ENCODE results near the gene SND1. TPM values are rescaled to one million over a fixed set of nuclear protein-coding genes. Genes with fewer than 3 reads are reported as not detected.

The SND1 gene
- total RNA-seq, 2 donors from 2014 or later: 91.0 to 111 TPM

- Histone ChIP-seq H3K27ac (no peak overlapping the region), H3K4me3 (no peak overlapping the region), H3K4me1 (ENCODE audit: control insufficient read depth in 1 of 2, low read depth in 2 of 2) (peaks cover 25 to 42% of the 10 kb centered on the region in 2 donors), H3K36me3 (no peaks in the 10 kb centered on the region), H3K9me3 (no peaks in the 10 kb centered on the region), H3K27me3 (replicated peaks; ENCODE audit: insufficient read depth) (no peaks in the 10 kb centered on the region)
- DNase-seq (ENCODE audit: low spot score): no peak
- TF ChIP-seq CTCF (IDR thresholded peaks at IDR 0.05): no peak
- ATAC-seq (ENCODE audit: insufficient number of reproducible peaks, low FRiP score, low read depth): no peak
These were observed 235.1 kb downstream of the SND1 start for GRCh38 chr7:127887096-127887495.

- H3K4me3 ChIP-seq: no peak overlapping the region
- peaks cover 25 to 40% of the 10 kb centered on the region in 2 donors for H3K4me1 ChIP-seq (ENCODE audit: control insufficient read depth in 1 of 2, low read depth in 2 of 2)
- no peaks in the 10 kb centered on the region for H3K27me3 ChIP-seq (replicated peaks; ENCODE audit: insufficient read depth)
- TF ChIP-seq CTCF (IDR thresholded peaks at IDR 0.05): no peak
- H3K36me3 ChIP-seq: no peaks in the 10 kb centered on the region
- no peak overlapping the region for H3K27ac ChIP-seq
- DNase-seq (ENCODE audit: low spot score) (no peak), ATAC-seq (ENCODE audit: insufficient number of reproducible peaks, low FRiP score, low read depth) (no peak)
- H3K9me3 ChIP-seq: no peaks in the 10 kb centered on the region
These were observed 235.6 kb downstream of the SND1 start for GRCh38 chr7:127887631-127888030.

GRCh38 chr7:127888411-127888810 lies 236.4 kb downstream of the SND1 start:
- TF ChIP-seq CTCF (IDR thresholded peaks at IDR 0.05): no peak
- no peak for ATAC-seq (ENCODE audit: insufficient number of reproducible peaks, low FRiP score, low read depth)
- no peaks in the 10 kb centered on the region for H3K9me3 ChIP-seq

GRCh38 chr7:127888825-127889224 lies 236.8 kb downstream of the SND1 start:
- H3K4me1 ChIP-seq (ENCODE audit: control insufficient read depth in 1 of 2, low read depth in 2 of 2): peaks cover 22 to 28% of the 10 kb centered on the region in 2 donors
- H3K4me3 ChIP-seq: no peak overlapping the region
- no peaks in the 10 kb centered on the region for H3K9me3 ChIP-seq
- no peak for DNase-seq (ENCODE audit: low spot score)
- no peak overlapping the region for H3K27ac ChIP-seq
- ATAC-seq (ENCODE audit: insufficient number of reproducible peaks, low FRiP score, low read depth): no peak
- H3K27me3 ChIP-seq (replicated peaks; ENCODE audit: insufficient read depth): no peaks in the 10 kb centered on the region
- no peaks in the 10 kb centered on the region for H3K36me3 ChIP-seq
- no peak for TF ChIP-seq CTCF (IDR thresholded peaks at IDR 0.05)

More at GRCh38 chr7:127888411-127888810, 236.4 kb downstream of the SND1 start:
- Histone ChIP-seq H3K4me1 (ENCODE audit: control insufficient read depth in 1 of 2, low read depth in 2 of 2) (peaks cover 25 to 32% of the 10 kb centered on the region in 2 donors), H3K27me3 (replicated peaks; ENCODE audit: insufficient read depth) (no peaks in the 10 kb centered on the region), H3K36me3 (no peaks in the 10 kb centered on the region), H3K4me3 (no peak overlapping the region), H3K27ac (no peak overlapping the region)
- no peak for DNase-seq (ENCODE audit: low spot score)

GRCh38 chr7:127889677-127890076 lies 237.7 kb downstream of the SND1 start:
- no peak for DNase-seq (ENCODE audit: low spot score)
- ATAC-seq (ENCODE audit: insufficient number of reproducible peaks, low FRiP score, low read depth): no peak
- Histone ChIP-seq H3K27ac (no peak overlapping the region), H3K9me3 (no peaks in the 10 kb centered on the region), H3K36me3 (no peaks in the 10 kb centered on the region), H3K4me3 (no peak overlapping the region), H3K27me3 (replicated peaks; ENCODE audit: insufficient read depth) (no peaks in the 10 kb centered on the region), H3K4me1 (ENCODE audit: control insufficient read depth in 1 of 2, low read depth in 2 of 2) (peaks cover 13 to 19% of the 10 kb centered on the region in 2 donors)
- TF ChIP-seq CTCF (IDR thresholded peaks at IDR 0.05): no peak
